Middle frontal gyrus (tissue), 1 donor: ENCODE data around the gene CPNE9.

Source experiments
- DNase-seq: peaks from one replicate; pipeline ENCODE4 v3.0.0-alpha.2; 2015; ENCODE audit warnings: low spot score; ENCODE audit errors: extremely low spot score

CPNE9 gene

GRCh38 chr3:9703736-9704346, at the start of gene CPNE9:
TSS of gene CPNE9 (plus strand) at chr3:9703833. CDS start at chr3:9703997, 164 bp downstream.
- DNase-seq = no peak

- no peak for DNase-seq
These were observed 43.8 kb upstream of the CPNE9 start for GRCh38 chr3:9659849-9660248.

DNA sequence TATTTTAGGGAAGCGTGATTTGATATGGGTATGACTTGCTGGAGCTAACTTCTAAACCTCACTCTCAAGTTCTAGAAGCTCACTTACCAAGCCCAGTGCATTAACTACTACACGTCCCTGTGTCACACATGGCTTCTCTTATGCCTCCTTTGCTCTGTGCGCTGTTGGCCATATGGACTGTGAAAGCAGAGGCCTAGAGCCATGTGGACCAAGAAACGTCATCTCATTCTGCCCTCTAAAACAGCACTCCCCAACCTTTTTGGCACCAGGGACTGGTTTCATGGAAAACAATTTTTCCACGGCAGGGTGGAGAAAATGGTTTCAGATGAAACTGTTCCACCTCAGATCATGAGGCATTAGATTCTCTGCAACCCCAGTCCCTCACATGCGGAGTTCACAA, 42.7 kb upstream of the CPNE9 start:
- no peak for DNase-seq

DNA sequence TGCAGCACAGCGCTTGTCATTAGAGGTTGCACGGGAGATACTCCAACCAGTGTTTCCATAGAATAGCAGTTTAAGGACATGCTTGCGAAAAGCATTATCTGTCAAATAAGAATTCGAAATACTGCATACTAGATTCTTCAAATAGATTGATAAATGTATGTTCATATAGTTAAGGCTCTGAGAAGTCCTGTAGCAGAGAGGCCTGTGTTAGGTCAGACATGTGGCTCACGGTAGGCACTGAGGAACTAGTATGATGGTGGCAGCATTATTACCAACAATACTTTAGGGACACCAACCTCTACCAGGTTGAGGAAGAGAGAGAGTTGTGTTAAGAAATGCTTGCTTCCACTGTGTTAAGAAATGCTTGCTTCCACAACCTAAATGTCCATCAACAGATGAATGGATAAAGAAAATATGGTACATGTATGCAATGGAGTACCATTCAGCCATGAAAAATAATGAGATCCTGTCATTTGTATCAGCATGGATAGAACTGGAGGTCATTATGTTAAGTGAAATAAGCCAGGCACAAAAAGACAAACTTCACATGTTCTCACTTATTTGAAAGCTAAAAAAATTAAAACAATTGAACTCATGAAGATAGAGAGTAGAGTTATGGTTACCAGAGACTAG, 39.4 kb upstream of the CPNE9 start:
- no peak for DNase-seq

GRCh38 chr3:9666704-9667445, 36.8 kb upstream of the CPNE9 start:
- no peak for DNase-seq

DNA sequence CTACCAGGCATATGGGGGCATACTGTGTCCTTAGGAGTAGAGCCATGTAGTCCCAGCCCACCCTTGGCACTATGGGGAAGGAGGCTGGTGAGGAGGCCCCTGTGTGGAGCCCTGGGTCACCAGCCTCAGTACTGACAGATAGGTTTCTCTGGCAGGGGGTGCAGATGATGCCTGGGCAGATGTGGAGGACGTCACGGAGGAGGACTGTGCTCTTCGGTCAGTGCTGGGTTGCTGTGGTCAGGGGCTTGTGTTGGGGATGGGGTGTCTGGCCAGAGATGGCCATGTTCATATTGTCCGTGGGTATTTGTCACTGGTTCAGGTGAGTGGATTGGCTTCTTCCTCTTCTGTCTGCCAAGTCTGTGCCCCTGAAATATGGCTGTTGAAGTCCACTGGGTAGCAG, 34.4 kb upstream of the CPNE9 start:
- DNase-seq = no peak

GRCh38 chr3:9669720-9670432, 33.8 kb upstream of the CPNE9 start:
- DNase-seq = no peak

DNA sequence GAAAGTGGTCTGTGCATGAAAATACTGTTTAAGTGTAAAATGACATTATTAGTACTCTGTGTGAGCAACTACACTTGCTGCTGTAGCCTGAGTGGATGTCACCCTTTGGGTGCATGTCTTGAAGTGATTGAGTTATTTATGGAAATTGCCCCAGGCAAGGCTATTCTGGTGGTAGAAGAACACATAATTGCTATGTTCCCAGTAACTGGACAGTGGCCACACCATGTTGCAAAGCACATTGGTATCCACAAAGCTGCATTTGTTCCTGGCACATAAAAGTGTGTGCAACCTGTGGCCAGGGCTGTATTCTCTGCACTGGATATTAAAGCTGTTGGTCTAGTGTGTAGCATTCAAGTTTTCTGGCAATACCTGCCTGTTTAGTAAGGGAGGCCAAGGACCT, 30.6 kb upstream of the CPNE9 start:
- no peak for DNase-seq

DNA sequence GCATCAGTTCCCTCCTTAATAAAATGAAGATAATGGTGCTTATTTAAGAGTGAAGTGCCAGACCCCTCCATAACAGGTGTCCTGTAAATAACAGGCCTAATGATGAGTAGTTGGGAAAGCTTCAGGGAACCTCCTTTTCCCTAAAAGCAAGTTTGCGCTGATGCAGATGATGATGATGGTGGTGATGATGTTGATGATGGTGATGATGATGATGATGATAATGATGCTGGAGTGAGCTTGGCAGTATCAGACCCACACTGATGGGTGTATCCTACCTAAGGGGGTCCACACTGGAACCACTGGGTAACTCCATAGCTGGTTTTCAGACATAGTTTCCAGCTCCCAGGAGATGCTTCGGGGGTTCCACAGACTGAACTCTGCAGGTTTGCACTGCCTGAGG, 29.9 kb upstream of the CPNE9 start:
- DNase-seq = no peak

GRCh38 chr3:9675736-9676290, 27.8 kb upstream of the CPNE9 start:
- no peak for DNase-seq

- no peak for DNase-seq
These were observed 26.8 kb upstream of the CPNE9 start for GRCh38 chr3:9676785-9677184.

- no peak for DNase-seq
These were observed 25.1 kb upstream of the CPNE9 start for GRCh38 chr3:9678493-9678892.

DNA sequence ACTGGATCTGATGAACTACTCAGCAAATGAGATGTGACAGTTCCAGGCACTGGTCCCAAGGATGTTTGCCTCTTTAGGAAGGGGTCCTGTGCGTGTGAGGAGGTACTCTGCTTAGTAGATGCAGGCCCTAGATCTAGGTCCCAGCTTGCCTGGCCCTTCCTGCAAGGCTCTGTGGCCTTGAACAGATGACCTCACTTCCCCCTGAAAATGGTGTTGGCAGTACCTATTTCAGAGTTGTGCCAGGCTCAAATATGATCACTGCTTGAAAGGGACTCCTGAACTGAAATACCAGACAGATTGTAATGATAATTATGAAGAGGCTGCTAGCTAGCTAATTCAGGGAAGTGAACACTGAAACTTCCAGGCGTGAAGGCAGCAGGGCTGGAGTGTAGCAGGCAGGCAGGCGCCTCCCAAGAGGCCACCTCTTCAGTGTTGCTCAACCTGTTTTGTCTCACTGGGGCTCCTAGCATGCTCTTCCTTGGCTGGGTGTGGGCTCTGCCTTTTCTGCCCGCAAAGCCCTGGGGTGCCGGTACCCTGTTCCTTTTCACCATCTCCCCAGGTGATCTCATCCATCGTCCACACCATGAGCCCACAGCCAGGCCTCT, 24.1 kb upstream of the CPNE9 start:
- DNase-seq = no peak

DNA sequence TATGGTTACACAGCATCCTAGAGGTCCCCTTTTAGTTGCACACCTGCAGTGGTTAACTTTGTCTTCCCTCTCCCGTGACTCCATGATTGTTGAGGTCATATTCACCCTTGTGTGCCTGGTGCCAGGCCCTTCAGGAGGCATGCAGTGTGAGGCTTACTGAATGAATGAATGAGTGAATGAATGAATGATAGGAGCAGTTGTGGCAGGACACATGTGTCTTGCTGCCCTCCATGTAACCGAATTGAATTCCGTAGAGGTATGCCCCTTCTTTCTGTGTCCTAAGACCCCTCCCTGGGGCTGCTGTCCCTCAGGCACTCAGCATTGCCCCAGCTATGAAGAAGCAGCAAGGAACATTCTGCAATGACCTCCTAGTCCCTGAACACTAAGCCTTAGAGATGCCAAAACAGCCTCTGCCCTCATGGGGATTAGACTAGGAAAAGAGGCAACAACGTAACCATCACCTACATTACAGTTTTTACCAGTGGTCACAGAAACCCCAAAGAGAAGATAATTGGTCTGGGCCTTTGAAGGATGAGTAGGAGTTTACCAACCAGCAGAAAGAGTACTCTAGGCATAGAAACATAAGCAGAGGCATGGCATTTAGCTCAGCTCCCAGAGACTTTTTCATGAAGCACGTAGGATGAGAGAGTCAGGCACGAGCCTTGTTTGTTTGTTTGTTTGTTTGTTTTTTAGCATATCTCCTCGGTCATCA, 22.5 kb upstream of the CPNE9 start:
- no peak for DNase-seq

DNA sequence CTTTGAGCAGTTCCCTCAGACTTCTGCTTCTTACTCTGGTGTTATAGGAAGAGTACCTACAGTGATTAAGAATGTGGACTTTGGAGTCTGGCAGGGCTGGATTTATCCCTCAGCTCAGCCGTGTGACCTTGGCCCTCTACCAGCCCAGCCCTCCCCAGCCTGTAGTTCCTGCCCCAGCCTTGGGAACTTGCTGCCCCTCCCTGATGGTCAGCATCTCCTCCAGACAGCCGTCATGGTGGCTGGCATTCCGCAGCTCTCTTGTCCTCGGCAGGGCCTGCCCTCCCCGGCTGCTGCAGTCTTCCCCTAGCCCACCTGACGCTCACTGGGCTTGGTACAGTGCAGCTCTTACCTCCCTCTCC, 21.9 kb upstream of the CPNE9 start:
- DNase-seq = no peak

GRCh38 chr3:9682096-9682495, 21.5 kb upstream of the CPNE9 start:
- DNase-seq = no peak

DNA sequence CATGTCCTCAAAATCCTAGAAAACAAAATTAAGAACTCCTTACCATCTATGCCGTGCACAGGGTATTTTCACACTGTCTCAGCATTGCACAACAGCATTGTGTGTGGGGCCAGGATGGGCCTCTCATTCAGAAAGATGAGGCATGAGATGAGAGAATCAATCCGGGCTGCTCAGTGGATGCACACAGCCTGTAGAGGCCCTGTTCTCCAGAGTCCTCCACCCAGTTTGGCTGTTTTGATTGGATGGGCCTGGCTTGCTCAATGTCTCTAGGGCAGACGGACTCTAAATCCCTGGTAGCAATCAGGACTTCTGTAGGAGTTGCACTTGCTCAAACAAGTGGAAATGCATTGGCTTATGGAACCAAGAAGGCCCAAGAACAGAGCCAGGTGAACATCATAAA, 20.2 kb upstream of the CPNE9 start:
- DNase-seq = no peak

GRCh38 chr3:9685216-9686049, 18.2 kb upstream of the CPNE9 start:
- no peak for DNase-seq

- DNase-seq = no peak
These were observed 17.5 kb upstream of the CPNE9 start for GRCh38 chr3:9686050-9686550.

- DNase-seq = no peak
These were observed 16.9 kb upstream of the CPNE9 start for GRCh38 chr3:9686703-9687102.
